KBM-7 (cell line): ENCODE results near the gene ITM2B.
"Not testable (repeated sequence)": the region's sequence is repeated elsewhere in the genome, so short reads cannot be mapped to it uniquely, and the experiment has no call there.

Experiments used
- DNase-seq: peaks from one replicate; pipeline ENCODE4 v3.0.0-alpha.2; 2015
- in situ Hi-C: fragments of 300-500 bp; cut with MboI; formaldehyde crosslinking; loops from 2 replicates; pipeline ENCODE4 v1.14.3; 2020; ENCODE audit warnings: low sequenced_read_pairs, low pct_unique_long_range_greater_than_20kb, mixed read lengths

ITM2B gene

DNA sequence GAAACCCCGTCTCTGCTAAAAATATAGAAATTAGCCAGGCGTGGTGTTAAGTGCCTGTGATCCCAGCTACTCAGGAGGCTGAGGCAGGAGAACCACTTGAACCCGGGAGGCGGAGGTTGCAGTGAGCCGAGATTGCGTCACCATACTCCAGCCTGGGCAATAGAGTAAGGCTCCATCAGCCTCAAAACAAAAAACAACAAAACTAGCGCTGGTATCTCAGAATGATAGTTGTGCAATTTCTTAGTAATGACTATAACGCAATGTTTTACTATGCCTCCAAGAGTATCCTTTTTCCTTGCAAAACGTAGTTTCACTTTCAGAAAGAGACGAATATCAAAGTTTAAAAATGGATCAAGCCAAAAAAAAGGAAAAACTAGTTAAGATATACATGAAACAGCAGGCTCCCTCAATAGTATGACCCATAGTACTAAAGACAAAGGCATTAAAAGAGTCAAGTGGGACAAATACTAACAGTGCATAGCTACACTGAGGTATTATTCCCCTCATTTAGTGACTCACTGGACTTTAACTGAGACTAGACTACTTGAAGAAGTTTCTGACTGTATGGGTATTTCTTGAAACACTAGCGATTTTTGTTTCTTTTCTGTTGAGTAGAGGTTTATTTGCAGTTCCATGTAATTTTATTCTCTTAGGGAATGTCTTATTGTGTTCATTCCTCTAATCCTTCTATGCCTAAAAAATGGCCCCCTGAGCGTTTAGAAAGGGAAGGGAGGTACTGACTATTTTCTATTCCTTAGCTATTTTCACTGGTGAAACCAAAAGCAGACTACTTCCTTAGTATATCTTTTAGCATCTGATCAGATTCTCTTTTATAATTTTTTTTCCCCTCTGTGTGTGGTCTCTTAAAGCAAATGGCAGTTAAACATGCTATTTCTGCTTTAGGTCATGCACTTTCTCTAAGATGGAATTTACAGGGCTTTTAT lies 10.4 kb upstream of the ITM2B start:
- in situ Hi-C loops, result no loop called here
- no peak for DNase-seq

DNA sequence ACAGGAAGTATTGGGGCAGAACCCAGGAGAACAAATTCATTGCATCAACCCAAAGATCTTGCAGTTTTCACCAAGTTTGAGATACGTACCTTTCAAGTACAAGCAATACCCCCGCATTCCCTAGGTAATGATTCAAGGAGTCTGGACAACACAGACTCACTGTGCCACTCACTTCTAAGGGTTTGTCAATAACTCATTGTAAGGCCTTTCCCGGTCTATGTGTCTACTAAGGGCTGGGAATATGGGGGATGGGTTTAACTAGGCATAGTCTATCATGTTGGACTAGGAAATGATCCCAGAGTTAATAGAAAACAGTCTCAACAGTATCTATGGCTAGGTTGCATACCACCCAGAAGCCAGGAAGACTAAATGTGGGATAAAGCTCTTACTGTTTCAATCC lies 8.3 kb upstream of the ITM2B start:
- in situ Hi-C loops, result no loop called here
- no peak for DNase-seq

DNA sequence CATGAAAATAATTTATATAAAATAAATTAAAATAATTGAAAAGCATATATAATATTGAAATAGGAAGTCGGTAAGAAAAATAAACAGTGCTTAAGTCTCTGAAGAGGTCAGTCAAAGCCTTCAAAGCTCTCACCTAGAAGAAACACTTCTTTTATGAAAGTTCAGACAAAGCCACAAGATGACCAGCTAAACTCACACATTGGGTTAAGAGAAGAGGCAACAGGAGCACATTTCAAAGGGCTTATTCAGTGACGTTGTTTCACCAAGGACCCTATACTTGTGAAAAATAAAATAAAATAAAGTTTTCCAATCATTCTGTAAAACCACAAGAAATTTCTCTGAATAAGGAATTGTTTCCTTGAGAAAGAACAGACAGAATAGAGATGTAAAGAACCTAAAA lies 2.5 kb upstream of the ITM2B start:
- in situ Hi-C loops, result no loop called here
- no peak for DNase-seq

DNA sequence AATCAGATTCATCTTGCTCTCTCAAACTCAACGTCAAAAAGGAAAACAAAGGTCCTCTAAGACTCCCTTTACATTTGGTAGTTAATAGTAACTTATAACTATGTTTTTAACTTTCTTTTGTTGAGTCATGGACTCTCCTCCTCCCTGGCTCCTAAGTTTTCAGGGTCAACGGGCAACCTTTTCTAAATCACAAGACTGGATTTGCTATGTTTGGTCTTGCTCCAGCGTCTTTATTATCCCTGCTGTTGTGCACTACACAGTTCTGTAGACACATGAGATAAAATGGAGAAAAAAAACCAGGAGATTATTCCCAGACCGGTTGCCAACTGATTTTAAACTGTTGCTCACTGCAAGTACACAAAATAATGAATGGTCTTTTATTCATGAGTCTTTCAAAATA lies 1.9 kb upstream of the ITM2B start:
- in situ Hi-C loops, result no loop called here

DNA sequence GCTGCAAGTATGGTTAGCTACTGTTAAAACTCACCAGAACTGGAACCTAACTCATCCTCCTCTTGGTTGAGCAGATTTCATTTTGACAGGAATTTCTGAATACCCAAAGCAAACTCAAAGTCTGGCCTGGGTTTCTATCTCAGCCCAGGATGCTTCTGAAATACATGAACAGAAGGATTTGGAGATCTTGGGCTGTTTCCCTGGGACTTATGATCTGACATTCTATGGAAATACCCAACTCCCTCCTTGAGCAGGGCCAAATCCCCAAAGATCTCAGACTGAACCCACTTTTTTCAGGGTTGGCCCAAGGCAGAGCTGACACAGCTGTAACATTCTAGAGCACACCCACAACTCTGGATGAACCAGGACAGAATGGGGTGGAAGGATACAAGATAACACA lies 1.1 kb upstream of the ITM2B start:
- no peak for DNase-seq
- in situ Hi-C loops, result no loop called here

More for the DNA sequence above, 1.9 kb upstream of the ITM2B start:
- DNase-seq, result no peak

DNA sequence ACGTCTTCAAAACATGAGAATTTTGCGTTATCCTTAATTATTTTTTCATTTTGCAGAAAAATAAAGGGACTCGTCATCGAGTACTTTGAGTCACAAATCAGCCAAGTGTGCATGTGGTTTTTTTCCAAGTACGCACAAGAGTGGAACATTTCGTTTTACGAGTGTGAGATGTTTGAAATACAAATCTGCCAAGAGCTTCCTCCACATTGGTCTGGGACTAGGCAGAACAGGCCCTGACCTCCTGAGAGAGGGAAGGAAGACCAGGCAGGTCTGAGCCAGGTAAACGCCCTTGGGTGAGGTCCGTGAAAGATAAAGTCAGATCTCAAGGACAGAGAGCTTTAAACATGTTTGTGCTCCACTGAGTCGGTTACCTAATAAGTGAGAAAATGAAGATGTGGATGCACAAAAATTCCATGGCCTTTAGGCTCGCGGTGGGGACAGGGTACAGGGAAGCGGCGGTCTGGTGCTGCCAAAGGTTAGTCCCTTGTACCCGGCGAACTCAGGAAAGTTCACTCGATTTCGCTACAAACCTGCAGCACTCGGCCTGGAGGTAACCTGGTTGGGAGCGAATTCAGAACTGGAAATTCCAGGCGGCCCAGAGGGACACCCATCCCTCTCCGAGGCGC lies 473 bp upstream of the ITM2B start:
- peak; percentile 50 for DNase-seq
- in situ Hi-C loops, result no loop called here

DNA sequence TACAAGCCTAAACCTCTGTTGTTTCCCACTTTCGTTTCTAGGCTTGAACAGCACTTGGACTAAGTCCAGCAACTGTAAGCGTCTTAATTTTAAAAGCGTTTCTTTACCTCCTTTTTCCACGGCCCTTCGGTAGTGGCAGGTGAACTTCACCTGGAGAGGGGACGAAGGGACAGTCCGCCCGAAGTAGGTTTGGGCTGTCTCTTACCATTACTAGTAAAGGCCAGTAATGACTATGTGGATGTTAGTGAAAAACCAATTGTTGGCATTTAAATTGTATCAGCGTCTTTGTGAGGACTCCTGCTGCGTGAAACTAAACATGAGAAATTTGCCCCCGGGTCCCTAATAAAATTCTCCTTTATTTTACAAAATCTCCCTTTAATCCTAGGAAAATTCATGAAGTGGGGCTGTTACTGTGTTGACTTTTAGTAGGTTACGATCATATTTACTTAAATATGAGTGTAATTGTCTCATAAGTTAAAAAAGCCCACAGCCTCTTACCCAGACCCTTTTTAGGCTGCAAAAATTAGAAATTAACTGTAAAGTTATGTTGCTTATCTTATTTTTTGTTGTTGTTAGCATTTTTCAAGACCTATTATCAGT lies 983 bp downstream of the ITM2B start:
- DNase-seq, result no peak
- in situ Hi-C loops, result no loop called here

DNA sequence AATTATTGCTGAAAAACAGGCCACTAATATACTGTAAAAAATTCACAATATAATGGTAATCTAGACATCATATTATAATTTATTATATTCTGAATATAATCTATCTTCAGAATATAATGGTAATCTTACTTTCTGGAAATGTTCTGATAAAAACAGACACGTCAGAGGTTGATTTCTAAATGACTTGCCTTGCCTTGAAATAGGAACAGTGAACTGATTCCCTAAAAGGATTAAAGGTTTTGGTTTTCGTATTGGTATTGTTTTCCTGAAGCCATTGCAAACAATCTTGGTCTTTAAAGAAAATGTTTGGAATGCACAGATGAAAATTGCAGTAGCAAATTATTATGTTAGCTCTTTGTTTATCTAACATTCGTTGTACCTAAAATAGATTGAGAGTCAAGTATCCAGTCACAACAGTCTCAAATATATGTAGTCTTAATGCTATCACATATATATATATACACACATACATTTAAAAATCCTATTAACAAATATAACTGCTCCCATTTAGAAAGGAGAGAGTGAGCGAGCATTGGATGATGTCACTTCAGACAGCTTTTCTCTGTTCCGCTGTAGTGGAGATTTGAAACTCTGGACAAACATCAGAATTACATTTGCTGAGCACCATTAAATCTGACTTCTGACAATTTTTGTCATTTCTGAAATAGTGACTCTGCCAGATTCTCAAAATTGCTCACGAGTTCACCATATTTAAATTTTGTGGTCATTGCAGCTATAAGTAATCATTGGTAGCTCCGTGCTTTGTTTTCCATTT lies 1.7 kb downstream of the ITM2B start:
- in situ Hi-C loops, result no loop called here
- no peak for DNase-seq

DNA sequence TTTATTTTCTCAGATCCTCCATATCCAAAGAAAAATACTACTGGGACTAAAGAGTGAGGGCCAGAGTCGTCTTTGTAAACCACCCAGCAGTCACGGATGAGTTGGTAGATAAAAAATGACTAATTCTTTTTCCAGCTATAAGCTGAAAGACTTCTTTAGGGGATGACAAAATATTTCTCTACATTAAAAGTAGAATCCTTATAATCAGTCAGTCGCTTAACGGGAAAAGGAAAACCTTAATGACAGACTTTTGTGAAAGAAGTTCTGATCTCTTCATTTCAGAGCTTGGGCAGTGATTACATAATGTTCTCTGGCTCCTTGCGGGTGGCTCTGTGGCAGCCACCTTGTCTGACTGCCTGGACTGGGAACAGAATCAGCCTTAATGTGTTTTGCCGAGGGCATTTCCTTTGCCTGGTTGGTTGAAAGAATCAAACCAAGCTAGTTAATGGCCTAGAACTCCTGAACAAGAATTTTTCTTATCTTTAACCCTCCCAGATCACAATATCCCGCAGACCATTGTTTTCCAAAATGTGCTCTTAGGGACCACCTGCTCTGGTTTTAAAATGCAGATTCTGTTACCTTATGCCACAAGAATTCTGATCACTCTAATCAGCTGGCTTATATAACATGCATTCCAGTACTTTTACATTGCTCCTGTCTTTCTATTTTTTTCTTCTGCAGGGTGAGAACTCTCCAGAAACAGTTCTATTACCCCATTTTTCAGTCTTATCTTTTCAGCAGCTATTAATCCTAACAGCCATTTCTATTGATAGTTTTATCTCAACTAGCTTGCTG lies 2.5 kb downstream of the ITM2B start:
- in situ Hi-C loops, result no loop called here
- DNase-seq, result peak; percentile 55

DNA sequence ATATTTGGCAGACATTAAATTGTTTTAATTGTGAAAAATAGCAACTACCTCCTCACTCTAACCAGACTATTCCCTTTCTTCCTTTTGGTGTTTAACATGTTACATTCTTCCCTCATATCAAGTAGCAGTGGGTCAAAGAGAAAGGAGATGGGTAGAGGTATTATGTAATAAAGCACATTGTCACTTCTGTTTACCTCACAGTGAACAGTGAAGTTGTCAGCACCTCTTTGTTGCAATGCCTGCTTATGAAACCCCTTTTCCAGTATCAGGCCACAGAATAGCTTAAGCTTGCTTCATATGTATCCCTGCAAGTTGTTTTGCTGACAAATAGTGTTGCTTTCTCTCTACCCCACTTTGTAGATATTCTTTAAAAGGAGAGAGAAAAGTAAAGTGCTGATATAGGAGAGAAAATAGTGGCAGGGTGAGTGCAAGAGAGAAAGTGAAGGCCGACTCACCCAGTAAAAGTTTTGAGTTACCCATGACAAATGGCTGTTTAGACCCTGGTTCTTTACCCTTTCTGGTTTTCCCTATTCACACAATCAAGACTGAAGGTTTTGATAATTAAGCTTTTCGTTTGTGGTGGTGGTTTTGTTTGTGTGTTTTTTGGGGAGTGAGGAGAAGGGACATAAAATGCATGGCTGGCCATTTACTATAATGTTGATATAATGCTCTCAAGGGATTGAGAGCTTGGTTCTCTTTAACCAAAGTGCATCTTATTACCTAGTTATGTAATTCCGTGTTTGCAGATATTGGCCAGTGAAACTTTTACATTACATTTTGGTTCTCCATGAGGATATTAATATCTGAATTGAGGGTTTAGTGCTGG lies 3.7 kb downstream of the ITM2B start:
- no peak for DNase-seq
- in situ Hi-C loops, result no loop called here

DNA sequence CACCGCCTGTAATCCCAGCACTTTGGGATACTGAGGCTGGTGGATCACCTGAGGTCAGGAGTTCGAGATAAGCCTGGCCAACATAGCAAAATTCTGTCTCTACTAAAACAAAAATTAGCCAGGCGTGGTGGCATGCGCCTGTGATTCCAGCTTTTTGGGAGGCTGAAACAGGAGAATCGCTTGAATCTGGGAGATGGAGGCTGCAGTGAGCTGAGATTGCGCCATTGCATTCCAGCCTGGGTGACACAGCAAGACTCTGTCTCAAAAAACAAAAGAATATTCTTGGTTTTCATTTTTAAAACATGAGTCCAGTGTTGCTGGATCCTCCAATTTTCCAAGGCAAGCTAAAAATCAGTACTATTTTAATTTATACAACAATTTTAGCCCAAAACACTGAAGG lies 6.4 kb downstream of the ITM2B start:
- in situ Hi-C loops, DNase-seq: not testable (repeated sequence)

DNA sequence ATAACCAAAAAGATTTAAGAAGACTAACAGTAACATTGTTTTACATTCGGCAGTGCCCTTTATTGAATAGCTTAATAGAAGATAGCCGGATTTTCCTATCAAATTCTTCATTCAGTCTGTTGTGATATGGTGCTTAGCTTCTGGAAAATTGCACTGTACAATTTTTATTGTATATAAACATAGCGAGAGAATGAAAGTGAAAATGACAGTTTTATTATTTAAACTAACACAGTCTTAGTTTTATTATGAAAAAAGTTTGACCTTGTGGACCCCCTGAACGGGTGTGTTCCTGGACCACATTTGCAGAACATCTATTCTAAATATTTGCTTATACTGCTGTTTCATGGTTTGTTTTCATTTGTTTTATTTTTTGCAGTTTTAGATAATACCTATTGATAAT lies 8.6 kb downstream of the ITM2B start:
- DNase-seq, result no peak
- in situ Hi-C loops, result no loop called here

DNA sequence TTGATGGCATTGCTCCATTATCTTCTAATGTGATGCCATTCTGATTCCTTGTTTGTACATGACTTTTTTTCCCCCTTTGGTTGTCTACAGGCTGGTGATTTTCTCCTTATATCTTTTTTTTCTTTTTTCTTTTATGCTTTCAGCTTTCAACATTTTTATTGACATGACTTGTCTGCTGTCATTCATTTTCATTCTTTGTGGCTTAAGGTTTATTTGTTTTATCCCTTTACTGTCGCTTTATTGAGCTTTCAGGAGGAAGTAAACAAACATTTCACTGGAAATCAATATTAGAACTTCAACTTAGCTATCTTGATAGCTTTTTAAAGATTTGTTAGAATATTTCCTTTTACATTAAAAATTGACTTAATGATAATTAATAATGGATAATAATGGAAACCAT lies 9.7 kb downstream of the ITM2B start:
- in situ Hi-C loops, result no loop called here
- no peak for DNase-seq

DNA sequence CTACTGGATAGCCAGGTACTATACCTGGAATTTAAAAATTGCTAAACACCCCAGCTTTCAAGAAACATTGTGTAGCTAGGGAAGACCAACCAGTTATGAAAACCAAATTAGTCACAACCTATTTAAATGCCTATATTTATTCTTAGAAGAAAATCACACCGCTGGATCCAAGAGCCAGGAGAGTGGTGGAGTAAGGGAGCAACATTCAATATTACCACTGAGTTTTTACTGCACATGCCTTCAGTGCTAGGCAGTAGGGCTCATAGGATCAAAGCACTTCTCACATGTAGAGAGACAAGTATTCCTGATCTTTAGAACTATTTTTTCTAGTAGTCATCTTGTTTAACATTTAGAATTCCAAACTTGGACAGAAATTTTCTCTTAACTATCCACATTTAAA lies 11.2 kb downstream of the ITM2B start:
- DNase-seq, result no peak
- in situ Hi-C loops, result no loop called here

DNA sequence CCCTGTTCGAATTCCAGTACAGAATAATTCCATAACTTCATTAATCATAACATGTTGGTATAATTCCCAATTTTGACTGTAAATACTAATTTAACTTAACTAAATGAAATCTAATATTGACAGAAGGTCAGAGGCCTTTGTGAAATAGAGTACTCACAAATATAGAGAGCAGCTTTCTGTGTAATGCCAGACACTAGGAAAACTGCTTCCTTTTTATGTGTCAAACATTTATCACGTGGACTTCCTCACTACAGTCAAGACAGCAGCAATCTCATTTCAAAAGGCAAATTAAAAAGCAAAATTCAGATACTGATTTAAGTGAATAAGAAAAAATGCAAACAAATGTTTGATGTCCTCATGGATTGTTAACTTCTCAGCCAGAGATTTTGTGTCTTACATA lies 13.1 kb downstream of the ITM2B start:
- in situ Hi-C loops, result no loop called here
- no peak for DNase-seq

DNA sequence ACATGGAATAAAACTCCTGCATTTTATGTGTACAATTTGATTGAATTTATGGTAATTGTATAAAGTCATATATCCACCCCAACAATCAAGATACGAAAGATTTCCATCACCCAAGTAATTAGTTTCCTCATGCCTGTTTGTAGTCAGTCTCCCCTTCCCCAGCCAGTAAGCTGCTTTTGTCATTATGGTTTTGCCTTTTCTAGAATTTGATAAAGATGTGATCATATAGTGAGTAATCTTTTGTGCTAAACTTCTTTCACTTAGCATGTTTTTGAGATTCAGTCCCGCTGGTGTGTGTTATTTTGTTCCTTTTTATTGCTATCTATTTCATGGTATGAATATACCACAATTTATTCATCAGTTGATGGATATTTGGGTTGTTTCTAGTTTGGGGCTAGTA lies 16.0 kb downstream of the ITM2B start:
- no peak for DNase-seq
- in situ Hi-C loops, result no loop called here

DNA sequence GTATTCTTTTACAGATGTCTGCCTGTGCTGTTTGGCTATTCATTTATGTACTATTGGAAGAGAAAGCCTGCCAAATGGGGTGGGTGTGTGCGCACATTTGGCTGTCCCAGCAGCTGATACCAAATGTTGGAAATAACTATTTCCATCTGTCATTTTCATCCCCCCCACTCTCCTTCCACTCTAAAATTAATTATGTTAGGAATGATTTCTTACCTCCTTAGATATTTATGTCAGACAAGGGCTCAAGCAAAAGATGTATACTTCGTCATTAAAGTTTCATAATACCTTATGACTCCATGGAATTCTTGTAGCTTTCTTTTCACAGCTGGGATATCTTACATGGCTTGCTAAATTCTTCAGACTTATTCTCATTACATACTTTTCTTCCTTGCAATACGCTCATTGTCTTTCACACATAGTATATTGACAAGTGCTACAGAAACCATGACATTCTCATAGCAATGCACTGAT lies 18.6 kb downstream of the ITM2B start:
- in situ Hi-C loops, result no loop called here
- no peak for DNase-seq

DNA sequence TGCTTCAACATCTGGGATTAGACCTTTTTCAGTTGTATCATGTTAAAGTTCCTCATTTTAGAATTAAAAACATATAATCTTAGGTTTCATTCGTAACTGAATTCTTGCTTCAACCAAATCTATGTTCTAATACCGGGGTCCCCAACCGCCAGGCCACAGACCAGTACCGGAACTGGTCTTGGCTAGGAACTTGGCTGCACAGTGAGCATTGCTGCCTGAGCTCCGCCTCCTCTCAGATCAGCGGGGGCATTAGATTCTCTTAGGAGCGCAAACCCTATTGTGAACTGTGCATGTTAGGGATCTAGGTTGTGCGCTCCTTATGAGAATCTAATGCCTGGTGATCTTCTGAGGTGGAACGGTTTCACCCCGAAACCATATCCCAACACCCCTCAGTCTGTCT lies 19.2 kb downstream of the ITM2B start:
- no peak for DNase-seq
- in situ Hi-C loops, result no loop called here
